Activated CD4-positive, alpha-beta T cell treated with anti-CD3 and anti-CD28 coated beads, Interleukin-2, amount 50 U/mL, for 48 hours (primary cell): ENCODE results near the gene ZDHHC11.
"Not testable (repeated sequence)": the region's sequence is repeated elsewhere in the genome, so short reads cannot be mapped to it uniquely, and the experiment has no call there.

Experiments
- DNase-seq, 2 experiments: peaks; one replicate each; pipeline ENCODE4 v3.0.0-alpha.2; 2020

ZDHHC11 gene

GRCh38 chr5:842402-843221 lies 8.2 kb downstream of the ZDHHC11 start:
- not testable (repeated sequence) for DNase-seq

- not testable (repeated sequence) for DNase-seq
These were observed 9.0 kb downstream of the ZDHHC11 start for GRCh38 chr5:841531-842401.

- DNase-seq, result not testable (repeated sequence)
These were observed 9.8 kb downstream of the ZDHHC11 start for GRCh38 chr5:840974-841435.

- DNase-seq, result not testable (repeated sequence)
These were observed 10.4 kb downstream of the ZDHHC11 start for GRCh38 chr5:840118-840973.

- not testable (repeated sequence) for DNase-seq
These were observed 12.3 kb downstream of the ZDHHC11 start for GRCh38 chr5:838431-838851.

- not testable (repeated sequence) for DNase-seq
These were observed 13.1 kb downstream of the ZDHHC11 start for GRCh38 chr5:837621-838121.

- not testable (repeated sequence) for DNase-seq
These were observed 14.7 kb downstream of the ZDHHC11 start for GRCh38 chr5:835933-836612.

GRCh38 chr5:834013-834412 lies 16.8 kb downstream of the ZDHHC11 start:
- DNase-seq, result not testable (repeated sequence)

- not testable (repeated sequence) for DNase-seq
These were observed 22.6 kb downstream of the ZDHHC11 start for GRCh38 chr5:828194-828593.

GRCh38 chr5:825544-825943 lies 25.2 kb downstream of the ZDHHC11 start:
- not testable (repeated sequence) for DNase-seq

- no peak for DNase-seq
These were observed 29.3 kb downstream of the ZDHHC11 start for GRCh38 chr5:821504-821903.

GRCh38 chr5:820245-820644 lies 30.5 kb downstream of the ZDHHC11 start:
- no peak for DNase-seq

- no peak for DNase-seq
These were observed 31.7 kb downstream of the ZDHHC11 start for GRCh38 chr5:819078-819477.

- DNase-seq, result no peak
These were observed 34.6 kb downstream of the ZDHHC11 start for GRCh38 chr5:816176-816575.

GRCh38 chr5:815449-815848 lies 35.3 kb downstream of the ZDHHC11 start:
- no peak for DNase-seq

- not testable (repeated sequence) for DNase-seq
These were observed 37.2 kb downstream of the ZDHHC11 start for GRCh38 chr5:813575-813974.

GRCh38 chr5:811384-811783 lies 39.4 kb downstream of the ZDHHC11 start:
- not testable (repeated sequence) for DNase-seq

GRCh38 chr5:807719-808514 lies 42.9 kb downstream of the ZDHHC11 start:
- not testable (repeated sequence) for DNase-seq

- no peak for DNase-seq
These were observed 49.3 kb downstream of the ZDHHC11 start for GRCh38 chr5:801472-801871.

GRCh38 chr5:801055-801454 lies 49.7 kb downstream of the ZDHHC11 start:
- not testable (repeated sequence) for DNase-seq
